ENCODE results near the gene TTLL8. TPM values are rescaled to one million over a fixed set of nuclear protein-coding genes. Genes with fewer than 3 reads are reported as not detected.

The TTLL8 gene
- total and polyA plus RNA-seq, 12 donors, result not detected

- Histone ChIP-seq H3K4me1 (replicated peaks in 1 of 2) (peaks cover 0 to 5% of the 10 kb centered on the region in 2 donors), H3K9me3 (replicated peaks in 1 of 3) (no peaks in the 10 kb centered on the region)
- no peak for DNase-seq
Measured at GRCh38 chr22:50059881-50060262, 1.8 kb upstream of the TTLL8 start.

GRCh38 chr22:50058906-50059880 lies 1.1 kb upstream of the TTLL8 start:
- H3K4me1 ChIP-seq (replicated peaks in 1 of 2), result peaks cover 0 to 5% of the 10 kb centered on the region in 2 donors
- H3K9me3 ChIP-seq (replicated peaks in 1 of 3), result no peaks in the 10 kb centered on the region
- no peak overlapping the region for H3K27ac ChIP-seq
- peak overlapping the region in 1 of 4 donors; percentile 34 for H3K4me3 ChIP-seq
- intact Hi-C loops (cut with DNase I), result no loop called here
- WGBS, 4 donors, result 14 to 18% (median 16%) methylated on average over 20 to 31 of the region's 31 CpGs
- H3K36me3 ChIP-seq (replicated peaks in 1 of 2), result no peaks in the 10 kb centered on the region
- no peak for TF ChIP-seq POLR2A (IDR thresholded peaks at IDR 0.05)
- TF ChIP-seq, protein P1, sequence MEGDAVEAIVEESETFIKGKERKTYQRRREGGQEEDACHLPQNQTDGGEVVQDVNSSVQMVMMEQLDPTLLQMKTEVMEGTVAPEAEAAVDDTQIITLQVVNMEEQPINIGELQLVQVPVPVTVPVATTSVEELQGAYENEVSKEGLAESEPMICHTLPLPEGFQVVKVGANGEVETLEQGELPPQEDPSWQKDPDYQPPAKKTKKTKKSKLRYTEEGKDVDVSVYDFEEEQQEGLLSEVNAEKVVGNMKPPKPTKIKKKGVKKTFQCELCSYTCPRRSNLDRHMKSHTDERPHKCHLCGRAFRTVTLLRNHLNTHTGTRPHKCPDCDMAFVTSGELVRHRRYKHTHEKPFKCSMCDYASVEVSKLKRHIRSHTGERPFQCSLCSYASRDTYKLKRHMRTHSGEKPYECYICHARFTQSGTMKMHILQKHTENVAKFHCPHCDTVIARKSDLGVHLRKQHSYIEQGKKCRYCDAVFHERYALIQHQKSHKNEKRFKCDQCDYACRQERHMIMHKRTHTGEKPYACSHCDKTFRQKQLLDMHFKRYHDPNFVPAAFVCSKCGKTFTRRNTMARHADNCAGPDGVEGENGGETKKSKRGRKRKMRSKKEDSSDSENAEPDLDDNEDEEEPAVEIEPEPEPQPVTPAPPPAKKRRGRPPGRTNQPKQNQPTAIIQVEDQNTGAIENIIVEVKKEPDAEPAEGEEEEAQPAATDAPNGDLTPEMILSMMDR (IDR thresholded peaks at IDR 0.05), result no peak
- DNase-seq, result peak in 1 of 7 donors; percentile 20
- peaks cover 27% of the 10 kb centered on the region for H3K27me3 ChIP-seq

More at GRCh38 chr22:50059881-50060262, 1.8 kb upstream of the TTLL8 start:
- intact Hi-C loops (cut with DNase I), result no loop called here
- Histone ChIP-seq H3K36me3 (replicated peaks in 1 of 2) (no peaks in the 10 kb centered on the region), H3K4me3 (peak overlapping the region in 1 of 4 donors; percentile 34), H3K27me3 (peaks cover 27% of the 10 kb centered on the region), H3K27ac (no peak overlapping the region)
- 67 to 88% (median 72%) methylated on average over 3 to 7 of the region's 7 CpGs for WGBS, 4 donors
- TF ChIP-seq, protein P1 (IDR thresholded peaks at IDR 0.05), result no peak

DNA sequence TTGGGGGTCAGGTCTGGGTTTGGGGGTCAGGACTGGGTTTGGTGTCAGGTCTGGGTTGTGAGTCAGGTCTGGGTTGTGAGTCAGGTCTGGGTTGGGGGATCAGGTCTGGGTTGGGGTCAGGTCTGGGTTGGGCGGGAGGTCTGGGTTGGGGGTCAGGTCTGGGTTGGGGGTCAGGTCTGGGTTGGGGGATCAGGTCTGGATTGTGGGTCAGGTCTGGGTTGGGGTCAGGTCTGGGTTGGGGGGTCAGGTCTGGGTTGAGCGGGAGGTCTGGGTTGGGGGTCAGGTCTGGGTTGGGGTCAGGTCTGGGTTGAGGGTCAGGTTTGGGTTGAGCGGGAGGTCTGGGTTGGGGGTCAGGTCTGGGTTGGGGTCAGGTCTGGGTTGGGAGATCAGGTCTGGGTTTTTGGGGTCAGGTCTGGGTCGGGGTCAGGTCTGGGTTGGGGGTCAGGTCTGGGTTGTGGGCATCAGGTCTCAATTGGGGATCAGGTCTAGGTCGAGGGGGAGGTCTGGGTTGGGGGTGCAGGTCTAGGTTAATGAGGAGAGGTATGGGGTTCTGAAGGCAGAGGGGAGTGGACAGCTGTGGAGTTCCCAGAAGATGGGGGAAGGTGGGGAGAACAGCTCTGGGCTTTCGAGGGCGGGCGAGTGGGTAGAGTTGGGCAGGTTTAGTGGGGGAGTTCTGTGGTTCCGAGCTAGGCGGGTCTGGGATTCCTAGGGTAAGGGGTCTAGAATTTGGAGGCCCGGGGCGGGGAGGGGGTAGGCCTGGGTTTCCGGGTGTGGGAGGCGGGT lies 629 bp downstream of the TTLL8 start:
- H3K4me3 ChIP-seq, result no peak overlapping the region
- H3K36me3 ChIP-seq (replicated peaks in 1 of 2), result no peaks in the 10 kb centered on the region
- no peaks in the 10 kb centered on the region for H3K9me3 ChIP-seq (replicated peaks in 1 of 3)
- peaks cover 30% of the 10 kb centered on the region for H3K27me3 ChIP-seq
- no peak overlapping the region for H3K27ac ChIP-seq
- TF ChIP-seq, protein P1 (IDR thresholded peaks at IDR 0.05), result no peak
- intact Hi-C loops (cut with DNase I), result no loop called here
- DNase-seq, result no peak
- WGBS, 4 donors, result 77 to 82% (median 80%) methylated on average over 11 to 14 of the region's 14 CpGs
- peaks cover 0 to 5% of the 10 kb centered on the region in 2 donors for H3K4me1 ChIP-seq (replicated peaks in 1 of 2)
